ENCODE results near the gene TPTE.
"Not testable (repeated sequence)": the region's sequence is repeated elsewhere in the genome, so short reads cannot be mapped to it uniquely, and the experiment has no call there.

TPTE gene

GRCh38 chr21:10547868-10548267 lies 26.5 kb downstream of the TPTE start:
- not testable (repeated sequence) for H3K27me3 ChIP-seq (ENCODE audit: low read depth, low read length)

GRCh38 chr21:10548331-10548954 lies 27.1 kb downstream of the TPTE start:
- not testable (repeated sequence) for H3K27ac ChIP-seq (ENCODE audit: low read length); H3K4me1 ChIP-seq (ENCODE audit: control insufficient read depth in 1 of 2, insufficient read depth in 2 of 2, low read length in 2 of 2); H3K36me3 ChIP-seq (ENCODE audit: control insufficient read depth in 1 of 2, insufficient read depth in 2 of 2, low read length in 2 of 2); H3K4me3 ChIP-seq (ENCODE audit: low read depth in 1 of 2, low read length in 2 of 2); H3K27me3 ChIP-seq (ENCODE audit: low read depth, low read length)
- peaks cover 8 to 12% of the 10 kb centered on the region in 2 donors for H3K9me3 ChIP-seq (ENCODE audit: control insufficient read depth in 1 of 2, low read length in 2 of 2)

More at GRCh38 chr21:10547868-10548267, 26.5 kb downstream of the TPTE start:
- peaks cover 8 to 12% of the 10 kb centered on the region in 2 donors for H3K9me3 ChIP-seq (ENCODE audit: control insufficient read depth in 1 of 2, low read length in 2 of 2)
- not testable (repeated sequence) for H3K36me3 ChIP-seq (ENCODE audit: control insufficient read depth in 1 of 2, insufficient read depth in 2 of 2, low read length in 2 of 2); H3K27ac ChIP-seq (ENCODE audit: low read length); H3K4me3 ChIP-seq (ENCODE audit: low read depth in 1 of 2, low read length in 2 of 2); H3K4me1 ChIP-seq (ENCODE audit: control insufficient read depth in 1 of 2, insufficient read depth in 2 of 2, low read length in 2 of 2)

- peaks cover 0 to 36% of the 10 kb centered on the region in 2 donors for H3K9me3 ChIP-seq (ENCODE audit: control insufficient read depth in 1 of 2, low read length in 2 of 2)
- H3K27me3 ChIP-seq (ENCODE audit: low read depth, low read length); H3K36me3 ChIP-seq (ENCODE audit: control insufficient read depth in 1 of 2, insufficient read depth in 2 of 2, low read length in 2 of 2); H3K4me3 ChIP-seq (ENCODE audit: low read depth in 1 of 2, low read length in 2 of 2); H3K27ac ChIP-seq (ENCODE audit: low read length); H3K4me1 ChIP-seq (ENCODE audit: control insufficient read depth in 1 of 2, insufficient read depth in 2 of 2, low read length in 2 of 2): not testable (repeated sequence)
These were observed 49.4 kb downstream of the TPTE start for GRCh38 chr21:10570803-10571202.

GRCh38 chr21:10574531-10575310 lies 53.3 kb downstream of the TPTE start:
- H3K9me3 ChIP-seq (ENCODE audit: control insufficient read depth in 1 of 2, low read length in 2 of 2): peaks cover 0 to 46% of the 10 kb centered on the region in 2 donors

GRCh38 chr21:10575311-10575667 lies 53.9 kb downstream of the TPTE start:
- Histone ChIP-seq H3K4me1 (ENCODE audit: control insufficient read depth in 1 of 2, insufficient read depth in 2 of 2, low read length in 2 of 2) (no peaks in the 10 kb centered on the region), H3K27ac (ENCODE audit: low read length) (no peak overlapping the region), H3K9me3 (ENCODE audit: control insufficient read depth in 1 of 2, low read length in 2 of 2) (peaks cover 0 to 41% of the 10 kb centered on the region in 2 donors), H3K4me3 (ENCODE audit: low read depth in 1 of 2, low read length in 2 of 2) (no peak overlapping the region), H3K27me3 (ENCODE audit: low read depth, low read length) (no peaks in the 10 kb centered on the region), H3K36me3 (ENCODE audit: control insufficient read depth in 1 of 2, insufficient read depth in 2 of 2, low read length in 2 of 2) (no peaks in the 10 kb centered on the region)

More at GRCh38 chr21:10574531-10575310, 53.3 kb downstream of the TPTE start:
- not testable (repeated sequence) for H3K27me3 ChIP-seq (ENCODE audit: low read depth, low read length); H3K36me3 ChIP-seq (ENCODE audit: control insufficient read depth in 1 of 2, insufficient read depth in 2 of 2, low read length in 2 of 2); H3K4me3 ChIP-seq (ENCODE audit: low read depth in 1 of 2, low read length in 2 of 2); H3K4me1 ChIP-seq (ENCODE audit: control insufficient read depth in 1 of 2, insufficient read depth in 2 of 2, low read length in 2 of 2); H3K27ac ChIP-seq (ENCODE audit: low read length)

- peaks cover 0 to 28% of the 10 kb centered on the region in 2 donors for H3K9me3 ChIP-seq (ENCODE audit: control insufficient read depth in 1 of 2, low read length in 2 of 2)
- H3K4me1 ChIP-seq (ENCODE audit: control insufficient read depth in 1 of 2, insufficient read depth in 2 of 2, low read length in 2 of 2); H3K4me3 ChIP-seq (ENCODE audit: low read depth in 1 of 2, low read length in 2 of 2); H3K36me3 ChIP-seq (ENCODE audit: control insufficient read depth in 1 of 2, insufficient read depth in 2 of 2, low read length in 2 of 2); H3K27me3 ChIP-seq (ENCODE audit: low read depth, low read length); H3K27ac ChIP-seq (ENCODE audit: low read length): not testable (repeated sequence)
These were observed 57.5 kb downstream of the TPTE start for GRCh38 chr21:10578910-10579309.

- H3K27me3 ChIP-seq (ENCODE audit: low read depth, low read length); H3K36me3 ChIP-seq (ENCODE audit: control insufficient read depth in 1 of 2, insufficient read depth in 2 of 2, low read length in 2 of 2); H3K9me3 ChIP-seq (ENCODE audit: control insufficient read depth in 1 of 2, low read length in 2 of 2); H3K4me1 ChIP-seq (ENCODE audit: control insufficient read depth in 1 of 2, insufficient read depth in 2 of 2, low read length in 2 of 2); H3K27ac ChIP-seq (ENCODE audit: low read length); H3K4me3 ChIP-seq (ENCODE audit: low read depth in 1 of 2, low read length in 2 of 2): not testable (repeated sequence)
These were observed 67.7 kb downstream of the TPTE start for GRCh38 chr21:10589115-10589514.

- H3K9me3 ChIP-seq (ENCODE audit: control insufficient read depth in 1 of 2, low read length in 2 of 2); H3K4me3 ChIP-seq (ENCODE audit: low read depth in 1 of 2, low read length in 2 of 2); H3K27me3 ChIP-seq (ENCODE audit: low read depth, low read length); H3K27ac ChIP-seq (ENCODE audit: low read length); H3K4me1 ChIP-seq (ENCODE audit: control insufficient read depth in 1 of 2, insufficient read depth in 2 of 2, low read length in 2 of 2); H3K36me3 ChIP-seq (ENCODE audit: control insufficient read depth in 1 of 2, insufficient read depth in 2 of 2, low read length in 2 of 2): not testable (repeated sequence)
These were observed 85.7 kb downstream of the TPTE start for GRCh38 chr21:10607074-10607473.

- not testable (repeated sequence) for H3K27ac ChIP-seq (ENCODE audit: low read length); H3K27me3 ChIP-seq (ENCODE audit: low read depth, low read length); H3K36me3 ChIP-seq (ENCODE audit: control insufficient read depth in 1 of 2, insufficient read depth in 2 of 2, low read length in 2 of 2); H3K4me3 ChIP-seq (ENCODE audit: low read depth in 1 of 2, low read length in 2 of 2); H3K4me1 ChIP-seq (ENCODE audit: control insufficient read depth in 1 of 2, insufficient read depth in 2 of 2, low read length in 2 of 2); H3K9me3 ChIP-seq (ENCODE audit: control insufficient read depth in 1 of 2, low read length in 2 of 2)
These were observed 92.9 kb downstream of the TPTE start for GRCh38 chr21:10614285-10614684.

- not testable (repeated sequence) for H3K27ac ChIP-seq (ENCODE audit: low read length); H3K4me3 ChIP-seq (ENCODE audit: low read depth in 1 of 2, low read length in 2 of 2); H3K4me1 ChIP-seq (ENCODE audit: control insufficient read depth in 1 of 2, insufficient read depth in 2 of 2, low read length in 2 of 2); H3K9me3 ChIP-seq (ENCODE audit: control insufficient read depth in 1 of 2, low read length in 2 of 2); H3K27me3 ChIP-seq (ENCODE audit: low read depth, low read length); H3K36me3 ChIP-seq (ENCODE audit: control insufficient read depth in 1 of 2, insufficient read depth in 2 of 2, low read length in 2 of 2)
These were observed 94.7 kb downstream of the TPTE start for GRCh38 chr21:10616061-10616460.

GRCh38 chr21:10616535-10616934 lies 95.2 kb downstream of the TPTE start:
- no peaks in the 10 kb centered on the region for H3K4me1 ChIP-seq (ENCODE audit: control insufficient read depth in 1 of 2, insufficient read depth in 2 of 2, low read length in 2 of 2)
- no peak overlapping the region for H3K4me3 ChIP-seq (ENCODE audit: low read depth in 1 of 2, low read length in 2 of 2)
- peaks cover 0 to 4% of the 10 kb centered on the region in 2 donors for H3K9me3 ChIP-seq (ENCODE audit: control insufficient read depth in 1 of 2, low read length in 2 of 2)

More at GRCh38 chr21:10616535-10616934, 95.2 kb downstream of the TPTE start:
- no peaks in the 10 kb centered on the region for H3K36me3 ChIP-seq (ENCODE audit: control insufficient read depth in 1 of 2, insufficient read depth in 2 of 2, low read length in 2 of 2)
- H3K27ac ChIP-seq (ENCODE audit: low read length): no peak overlapping the region
- H3K27me3 ChIP-seq (ENCODE audit: low read depth, low read length): no peaks in the 10 kb centered on the region
